Activated B cell treated with CpG ODN at 0.5 μM for 24 hours (primary cell): Measurements from ENCODE around the gene ZNF334. TPM values are rescaled to one million over a fixed set of nuclear protein-coding genes. Genes with fewer than 3 reads are reported as not detected.

Source experiments
- ATAC-seq: fragments of 200-7000 bp; cut with Tn5 transposase; one replicate; pipeline ENCODE4 v1.10.0; 2021; ENCODE audit warnings: low read depth, mild to moderate bottlenecking, moderate library complexity
- CTCF ChIA-PET: fragments of 350-600 bp; sonication (Branson Sonifier 250); formaldehyde crosslinking; loops from one replicate; lab custom pipeline; 2021; ENCODE audit warnings: antibody characterized with exemption; lab: Charles Lee
- POLR2A ChIA-PET: fragments of 350-600 bp; sonication (Branson Sonifier 250); formaldehyde crosslinking; loops from one replicate; lab custom pipeline; 2021; ENCODE audit warnings: antibody characterized with exemption; lab: Charles Lee
- DNase-seq: peaks from one replicate; pipeline ENCODE4 v3.0.0; 2022
- H3K27ac Mint-ChIP-seq: one replicate; pipeline ENCODE4 v1.8.0; 2020; ENCODE audit warnings: mixed read lengths
- H3K27me3 Mint-ChIP-seq: one replicate; pipeline ENCODE4 v1.8.0; 2021; ENCODE audit warnings: mixed read lengths
- H3K36me3 Mint-ChIP-seq: one replicate; pipeline ENCODE4 v1.8.0; 2021; ENCODE audit warnings: low read depth, mixed read lengths
- H3K4me1 Mint-ChIP-seq: one replicate; pipeline ENCODE4 v1.8.0; 2021; ENCODE audit warnings: mixed read lengths
- H3K4me3 Mint-ChIP-seq: one replicate; pipeline ENCODE4 v1.8.0; 2020; ENCODE audit warnings: mild to moderate bottlenecking, mixed read lengths
- H3K9me3 Mint-ChIP-seq: one replicate; pipeline ENCODE4 v1.8.0; 2020; ENCODE audit warnings: mixed read lengths
- CTCF ChIP-seq: fragments of 200-600 bp; IDR thresholded peaks from one replicate; pipeline ENCODE4 v1.8.0; 2022; ENCODE audit warnings: antibody characterized with exemption, mild to moderate bottlenecking
- intact Hi-C: fragments of 100-400 bp; cut with micrococcal nuclease; formaldehyde crosslinking; loops from one replicate; pipeline ENCODE4 v1.15.1; 2024
- total RNA-seq: library from RNA; stranded (reverse); gene quantifications from 2 replicates; pipeline ENCODE4 v1.2.3, GENCODE V29; 2022

Gene ZNF334
- total RNA-seq, 1 donor from 2014 or later, result 0.27 TPM

DNA sequence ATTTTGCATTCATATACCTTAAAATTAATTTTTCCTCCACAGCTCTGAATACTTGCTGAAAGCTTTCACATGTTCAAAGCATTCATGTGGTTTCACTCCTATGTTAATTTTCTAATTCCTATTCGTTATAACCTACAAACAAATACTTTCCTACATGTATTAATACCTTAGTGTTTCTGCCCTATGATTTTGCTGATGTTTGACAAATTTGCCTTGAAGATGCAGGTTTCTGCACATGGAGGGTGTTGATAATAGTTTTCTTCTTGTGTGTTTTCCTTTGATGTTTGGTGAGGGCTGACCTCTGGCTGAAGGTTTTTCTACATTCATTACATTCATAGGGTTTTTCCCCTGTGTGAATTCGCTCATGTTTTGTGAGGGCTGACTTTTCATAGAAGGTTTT, 57.6 kb downstream of the ZNF334 start:
- ChIA-PET CTCF (no interaction called here), POLR2A (no interaction called here)
- ATAC-seq (no peak), DNase-seq (no peak)
- no peak for TF ChIP-seq CTCF
- H3K9me3 Mint-ChIP-seq, result peaks cover 18% of the 10 kb centered on the region
- H3K27me3 Mint-ChIP-seq, result peaks cover 25% of the 10 kb centered on the region
- no peak overlapping the region for H3K4me3 Mint-ChIP-seq
- peaks cover 5% of the 10 kb centered on the region for H3K36me3 Mint-ChIP-seq
- no peak overlapping the region for H3K27ac Mint-ChIP-seq
- peaks cover 5% of the 10 kb centered on the region for H3K4me1 Mint-ChIP-seq
- intact Hi-C loops, result no loop called here

Other genes starting within 250 kb of the ZNF334 start
- gene CDH22, start 205.1 kb downstream of the ZNF334 start, total RNA-seq, result 0.09 TPM in 1 of 2 replicates, not detected in the other
- 39.0 and 45.6 TPM in 2 replicates for gene ELMO2, start 106.9 kb downstream of the ZNF334 start, total RNA-seq
- gene OCSTAMP, start 37.1 kb upstream of the ZNF334 start, total RNA-seq, result not detected in 2 replicates
- gene SLC13A3, start 137.9 kb upstream of the ZNF334 start, total RNA-seq, result 0.47 TPM in 1 of 2 replicates, not detected in the other
- gene TP53RK, start 175.9 kb upstream of the ZNF334 start, total RNA-seq, result 18.6 and 18.8 TPM in 2 replicates
- gene SLC2A10, start 196.1 kb upstream of the ZNF334 start, total RNA-seq, result not detected in 2 replicates